Ishikawa (cell line): ENCODE results near the gene CNIH2.

Experiments
- CEBPB ChIP-seq: IDR thresholded peaks from 2 replicates; pipeline ENCODE4 v1.6.1; 2012
- CREB1 ChIP-seq: IDR thresholded peaks from 2 replicates; pipeline ENCODE4 v1.6.1; 2012; ENCODE audit warnings: low read depth
- EGR1 ChIP-seq: IDR thresholded peaks from 2 replicates; pipeline ENCODE4 v1.6.1; 2012
- EP300 ChIP-seq: IDR thresholded peaks from 2 replicates; pipeline ENCODE4 v1.6.1; 2012; ENCODE audit warnings: borderline replicate concordance
- FOXM1 ChIP-seq: IDR thresholded peaks from 2 replicates; pipeline ENCODE4 v1.6.1; 2012; ENCODE audit warnings: low read depth, borderline replicate concordance
- MAX ChIP-seq: IDR thresholded peaks from 2 replicates; pipeline ENCODE4 v1.6.1; 2012
- NFIC ChIP-seq: IDR thresholded peaks from 2 replicates; pipeline ENCODE4 v1.6.1; 2012
- RAD21 ChIP-seq: IDR thresholded peaks from 2 replicates; pipeline ENCODE4 v1.6.1; 2012; ENCODE audit warnings: low read depth
- REST ChIP-seq: IDR thresholded peaks from 2 replicates; pipeline ENCODE4 v1.6.1; 2012; ENCODE audit warnings: low read depth, mild to moderate bottlenecking
- TAF1 ChIP-seq: IDR thresholded peaks from 2 replicates; pipeline ENCODE4 v1.6.1; 2012; ENCODE audit warnings: low read depth, mild to moderate bottlenecking
- TCF12 ChIP-seq: IDR thresholded peaks from 2 replicates; pipeline ENCODE4 v1.6.1; 2012; ENCODE audit warnings: low read depth
- USF1 ChIP-seq: IDR thresholded peaks from 2 replicates; pipeline ENCODE4 v1.6.1; 2012
- YY1 ChIP-seq: IDR thresholded peaks from 2 replicates; pipeline ENCODE4 v1.6.1; 2012; ENCODE audit warnings: low read depth
- ZBTB7A ChIP-seq: IDR thresholded peaks from 2 replicates; pipeline ENCODE4 v1.6.1; 2012; ENCODE audit warnings: low read depth

- TF ChIP-seq NFIC: no peak
- no peak for TF ChIP-seq REST
- TF ChIP-seq YY1: no peak
- TF ChIP-seq TCF12: no peak
- TF ChIP-seq TAF1: no peak
- no peak for TF ChIP-seq CREB1
- TF ChIP-seq MAX: no peak
- no peak for TF ChIP-seq RAD21
- TF ChIP-seq FOXM1: no peak
- no peak for TF ChIP-seq EP300
- TF ChIP-seq USF1: no peak
- no peak for TF ChIP-seq CEBPB
- TF ChIP-seq ZBTB7A: no peak
- no peak for TF ChIP-seq EGR1
Observed at GRCh38 chr11:66274219-66274618, 3.8 kb upstream of the CNIH2 start.
